PC-3 (cell line): ENCODE data around the gene TNS3. TPM values are rescaled to one million over a fixed set of nuclear protein-coding genes. Genes with fewer than 3 reads are reported as not detected.

Experiments
- ATAC-seq: fragments of 200-7000 bp; cut with Tn5 transposase; 2 replicates; pipeline ENCODE4 v1.9.1; 2020; ENCODE audit warnings: mild to moderate bottlenecking, moderate library complexity
- BruUV-seq: library from RNA; stranded (reverse); fragments of 400-500 nt; replicated peaks from 2 replicates; lab custom pipeline; 2021; lab: Mats Ljungman, UMichigan
- CTCF ChIA-PET: fragments of 300-600 bp; sonication (Branson Sonifier 250); formaldehyde crosslinking; loops from one replicate; lab custom pipeline; 2022; ENCODE audit warnings: antibody characterized with exemption; lab: Charles Lee
- POLR2A ChIA-PET: fragments of 300-600 bp; sonication (Branson Sonifier 250); formaldehyde crosslinking; loops from one replicate; lab custom pipeline; 2022; ENCODE audit warnings: antibody characterized with exemption; ENCODE audit not compliant: unreplicated experiment; lab: Charles Lee
- DNase-seq: peaks from one replicate; pipeline ENCODE4 v3.0.0-alpha.2; 2015
- H2AFZ ChIP-seq: fragments of 300-600 bp; sonication (generic); 2 replicates; pipeline ENCODE4 v1.6.0; 2016; ENCODE audit warnings: antibody characterized with exemption, low read length
- H3F3A ChIP-seq: fragments of 300-600 bp; sonication (generic); one replicate; pipeline ENCODE4 v1.6.0; 2017; ENCODE audit warnings: antibody characterized with exemption, low read length, control low read depth, mild to moderate bottlenecking; ENCODE audit not compliant: unreplicated experiment
- H3K27ac ChIP-seq: fragments of 300-600 bp; sonication (generic); 2 replicates; pipeline ENCODE4 v1.5.1; 2016; ENCODE audit warnings: mild to moderate bottlenecking, low read length
- H3K27me3 ChIP-seq: fragments of 300-600 bp; sonication (generic); 2 replicates; pipeline ENCODE4 v1.6.1; 2016; ENCODE audit warnings: low read length, mixed read lengths
- H3K36me3 ChIP-seq: fragments of 300-600 bp; sonication (generic); 2 replicates; pipeline ENCODE4 v1.6.1; 2016; ENCODE audit warnings: low read depth, mixed run types, low read length, mixed read lengths
- H3K4me1 ChIP-seq: fragments of 300-600 bp; sonication (generic); 2 replicates; pipeline ENCODE4 v1.5.1; 2016; ENCODE audit warnings: low read length; ENCODE audit not compliant: insufficient read depth
- H3K4me2 ChIP-seq: fragments of 300-600 bp; sonication (generic); 2 replicates; pipeline ENCODE4 v1.6.0; 2016; ENCODE audit warnings: low read length
- H3K4me3 ChIP-seq: fragments of 300-600 bp; sonication (generic); 2 replicates; pipeline ENCODE4 v1.5.1; 2016; ENCODE audit warnings: mild to moderate bottlenecking, low read length, mixed read lengths
- H3K79me2 ChIP-seq: fragments of 300-600 bp; sonication (generic); 2 replicates; pipeline ENCODE4 v1.6.1; 2017; ENCODE audit warnings: low read length, mixed read lengths
- H3K9ac ChIP-seq: fragments of 300-600 bp; sonication (generic); 2 replicates; pipeline ENCODE4 v1.6.0; 2016; ENCODE audit warnings: mild to moderate bottlenecking, low read length
- H3K9me2 ChIP-seq: fragments of 300-600 bp; sonication (generic); replicated peaks from 2 replicates; pipeline ENCODE4 v1.6.1; 2016; ENCODE audit warnings: mixed run types, low read length, mixed read lengths
- H3K9me3 ChIP-seq: fragments of 300-600 bp; sonication (generic); 2 replicates; pipeline ENCODE4 v1.6.1; 2016; ENCODE audit warnings: low read length, mixed read lengths
- H4K20me1 ChIP-seq: fragments of 300-600 bp; sonication (generic); 2 replicates; pipeline ENCODE4 v1.6.1; 2016; ENCODE audit warnings: low read length, mixed read lengths
- CTCF ChIP-seq: fragments of 300-600 bp; sonication (generic); conservative IDR thresholded peaks from 2 replicates; pipeline ENCODE4 v1.5.1; 2017; ENCODE audit warnings: antibody characterized with exemption, low read depth, mild to moderate bottlenecking, low read length
- EZH2 ChIP-seq: fragments of 300-600 bp; sonication (generic); IDR thresholded peaks from one replicate; pipeline ENCODE4 v1.6.1; 2017; ENCODE audit warnings: antibody characterized with exemption, mild to moderate bottlenecking, low read length; ENCODE audit not compliant: unreplicated experiment
- EZH2phosphoT487 ChIP-seq: fragments of 300-600 bp; sonication (generic); IDR thresholded peaks from 2 replicates; pipeline ENCODE4 v1.6.1; 2018; ENCODE audit warnings: mild to moderate bottlenecking, antibody characterized with exemption, low read length, borderline replicate concordance
- intact Hi-C: fragments of 100-400 bp; cut with micrococcal nuclease; formaldehyde crosslinking; loops from 2 replicates; pipeline ENCODE4 v1.9.0; 2023
- total RNA-seq: library from RNA; depleted of rRNA; stranded (reverse); fragments of >200 nt; gene quantifications from 2 replicates; pipeline ENCODE4 v1.2.3, GENCODE V29; 2014

Gene TNS3
- total RNA-seq, 1 experiment from 2014 or later = 72.3 TPM

- peaks cover 23% of the 10 kb centered on the region for H3K4me1 ChIP-seq
- 0 out of 2 replicates have a peak overlapping the region, but pooled peaks have one; percentile 15 for H3K4me2 ChIP-seq
- H3K36me3 ChIP-seq = peaks cover 47% of the 10 kb centered on the region
- peak; percentile 39 for DNase-seq
- H3F3A ChIP-seq = peaks cover 6% of the 10 kb centered on the region
- ATAC-seq = no peak
- no peak overlapping the region for H3K9ac ChIP-seq
- H4K20me1 ChIP-seq = 0 out of 2 replicates have a peak, but pooled peaks cover 4% of the 10 kb centered on the region
- H3K4me3 ChIP-seq = no peak overlapping the region
- no TSS peak for BruUV-seq
- H3K27me3 ChIP-seq = no peaks in the 10 kb centered on the region
- H2AFZ ChIP-seq = no peak overlapping the region
- ChIA-PET POLR2A (no interaction called here), CTCF (no interaction called here)
- H3K9me2 ChIP-seq = no peaks in the 10 kb centered on the region
- no peak for TF ChIP-seq CTCF
- TF ChIP-seq EZH2phosphoT487 = no peak
- no peak for TF ChIP-seq EZH2
- H3K79me2 ChIP-seq = peaks cover 51% of the 10 kb centered on the region
- intact Hi-C loops = no loop called here
- no peaks in the 10 kb centered on the region; the same call in 1 of the 2 replicates for H3K9me3 ChIP-seq
- H3K27ac ChIP-seq = peak overlapping the region; percentile 19; the same call in 1 of the 2 replicates
Measured at GRCh38 chr7:47529826-47530555, 51.9 kb downstream of the TNS3 start.

DNA sequence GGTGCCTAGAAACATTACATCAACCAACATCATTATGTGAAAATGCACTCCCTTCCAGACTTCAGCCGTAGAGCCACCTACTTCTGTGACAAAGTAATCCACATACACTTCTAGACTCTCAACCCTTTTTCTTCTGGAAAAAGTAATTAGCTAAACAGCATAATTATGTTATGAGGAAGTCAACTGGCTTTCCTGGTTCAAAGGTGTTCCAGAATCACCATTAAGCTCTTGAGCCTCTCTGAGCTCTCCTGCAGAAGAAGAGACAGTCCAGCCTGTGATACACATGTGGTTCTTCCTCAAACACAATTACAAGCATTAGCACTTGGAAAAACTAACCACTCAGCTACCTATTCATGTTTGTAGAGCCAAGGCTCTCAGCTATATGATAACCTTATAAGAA lies 52.5 kb downstream of the TNS3 start:
- Histone ChIP-seq H3F3A (no peaks in the 10 kb centered on the region), H3K4me2 (no peak overlapping the region), H3K4me1 (peaks cover 17% of the 10 kb centered on the region), H3K36me3 (peaks cover 47% of the 10 kb centered on the region), H3K9me3 (no peaks in the 10 kb centered on the region; the same call in 1 of the 2 replicates), H3K27ac (no peak overlapping the region), H3K4me3 (no peak overlapping the region), H3K9ac (no peak overlapping the region), H3K27me3 (no peaks in the 10 kb centered on the region), H3K9me2 (no peaks in the 10 kb centered on the region), H2AFZ (no peak overlapping the region), H3K79me2 (peaks cover 46% of the 10 kb centered on the region), H4K20me1 (0 out of 2 replicates have a peak, but pooled peaks cover 4% of the 10 kb centered on the region)
- CTCF ChIA-PET = no interaction called here
- no TSS peak for BruUV-seq
- POLR2A ChIA-PET = no interaction called here
- ATAC-seq (no peak), DNase-seq (no peak)
- TF ChIP-seq CTCF = no peak
- no peak for TF ChIP-seq EZH2
- no peak for TF ChIP-seq EZH2phosphoT487
- intact Hi-C loops = no loop called here

GRCh38 chr7:47528471-47528870 lies 53.4 kb downstream of the TNS3 start:
- Histone ChIP-seq H4K20me1 (0 out of 2 replicates have a peak, but pooled peaks cover 4% of the 10 kb centered on the region), H2AFZ (no peak overlapping the region), H3K79me2 (peaks cover 47% of the 10 kb centered on the region), H3K4me1 (peaks cover 8% of the 10 kb centered on the region), H3K36me3 (peaks cover 47% of the 10 kb centered on the region), H3K9ac (no peak overlapping the region), H3K4me3 (no peak overlapping the region), H3K4me2 (no peak overlapping the region), H3K27ac (no peak overlapping the region), H3K9me3 (no peaks in the 10 kb centered on the region; the same call in 1 of the 2 replicates), H3K27me3 (no peaks in the 10 kb centered on the region), H3K9me2 (no peaks in the 10 kb centered on the region), H3F3A (no peaks in the 10 kb centered on the region)
- DNase-seq = no peak
- no TSS peak for BruUV-seq
- TF ChIP-seq CTCF (no peak), EZH2 (no peak), EZH2phosphoT487 (no peak)
- POLR2A ChIA-PET = no interaction called here
- no peak for ATAC-seq
- CTCF ChIA-PET = no interaction called here
- intact Hi-C loops = no loop called here
